Thyroid gland (tissue), 4 donors: ENCODE results near the gene SERPINA5. TPM values are rescaled to one million over a fixed set of nuclear protein-coding genes. Genes with fewer than 3 reads are reported as not detected.
"Not testable (repeated sequence)": the region's sequence is repeated elsewhere in the genome, so short reads cannot be mapped to it uniquely, and the experiment has no call there.

Experiments
- DNase-seq, 2 donors: peaks; one replicate each; pipeline ENCODE4 v3.0.0-alpha.2; 2019
- H3K27ac ChIP-seq, 3 donors: fragments of 200-600 bp; sonication (generic); 1 replicate in 2 of 3; 2 replicates in 1 of 3; pipeline ENCODE4 v1.5.1; 2016 to 2019; ENCODE audit warnings: mild to moderate bottlenecking in 1 of 3, moderate library complexity in 1 of 3
- H3K27me3 ChIP-seq: fragments of 200-600 bp; sonication (generic); one replicate; pipeline ENCODE4 v1.5.1; 2019
- H3K36me3 ChIP-seq, 2 donors: fragments of 200-600 bp; sonication (generic); one replicate each; pipeline ENCODE4 v1.5.1; 2016 to 2019
- H3K4me1 ChIP-seq, 2 donors: fragments of 200-600 bp; sonication (generic); one replicate each; pipeline ENCODE4 v1.5.1; 2017 to 2019
- H3K4me3 ChIP-seq, 3 donors: fragments of 200-600 bp; sonication (generic); replicated peaks in 1 of 3; 1 replicate in 2 of 3; 2 replicates in 1 of 3; pipeline ENCODE4 v1.5.1; 2016; ENCODE audit warnings: mild to moderate bottlenecking in 1 of 3
- H3K9me3 ChIP-seq: fragments of 200-600 bp; sonication (generic); one replicate; pipeline ENCODE4 v1.5.1; 2017
- CTCF ChIP-seq, 6 experiments: fragments of 200-600 bp in 3 of 6; fragments of 450-650 bp in 3 of 6; sonication (generic) in 3 of 6; IDR thresholded peaks; one replicate each; pipeline ENCODE4 v1.5.1; 2016 to 2019; ENCODE audit warnings: antibody characterized with exemption in 6 of 6, mild to moderate bottlenecking in 2 of 6, inconsistent platforms in 1 of 6, moderate library complexity in 1 of 6
- POLR2A ChIP-seq, 2 donors: fragments of 450-650 bp; IDR thresholded peaks; one replicate each; pipeline ENCODE4 v1.6.1; 2017; ENCODE audit warnings: antibody characterized with exemption in 2 of 2, mild to moderate bottlenecking in 2 of 2, moderate library complexity in 1 of 2
- WGBS, 2 donors: methylation state at CpG; one replicate each; pipeline ENCODE4 v1.1.5; 2017; 5-methylcytosine and 5-hydroxymethylcytosine counted together
- intact Hi-C: fragments of 100-400 bp; cut with DNase I; formaldehyde crosslinking; loops from one replicate; pipeline ENCODE4 v1.15.1; 2023
- total RNA-seq, 4 donors: library from RNA; depleted of rRNA; stranded (reverse); fragments of >200 nt; gene quantifications; one replicate each; pipeline ENCODE4 v1.2.3, GENCODE V29; 2016

The SERPINA5 gene
- total RNA-seq, 4 donors from 2014 or later = 1.3 to 6.6 (median 2.9) TPM

- Histone ChIP-seq H3K27me3 (no peaks in the 10 kb centered on the region), H3K36me3 (no peaks in the 10 kb centered on the region), H3K27ac (no peak overlapping the region), H3K4me1 (no peaks in the 10 kb centered on the region), H3K9me3 (no peaks in the 10 kb centered on the region), H3K4me3 (no peak overlapping the region)
- no peak for DNase-seq
- WGBS, 2 donors = 83 to 94% methylated on average over 6 to 7 of the region's 7 CpGs
- intact Hi-C loops = no loop called here
- TF ChIP-seq CTCF (IDR thresholded peaks at IDR 0.05) (no peak), POLR2A (IDR thresholded peaks at IDR 0.05) (no peak)
Observed at GRCh38 chr14:94631536-94632304, 50.5 kb downstream of the SERPINA5 start.

GRCh38 chr14:94632305-94632590 is 51.0 kb downstream of the SERPINA5 start:
- Histone ChIP-seq H3K36me3 (no peaks in the 10 kb centered on the region), H3K4me1 (no peaks in the 10 kb centered on the region), H3K27me3 (no peaks in the 10 kb centered on the region), H3K9me3 (no peaks in the 10 kb centered on the region), H3K27ac (no peak overlapping the region), H3K4me3 (no peak overlapping the region)
- DNase-seq = no peak
- 86 to 89% methylated on average over 2 to 4 of the region's 4 CpGs for WGBS, 2 donors
- TF ChIP-seq CTCF (IDR thresholded peaks at IDR 0.05) (no peak), POLR2A (IDR thresholded peaks at IDR 0.05) (no peak)
- intact Hi-C loops = no loop called here

- Histone ChIP-seq H3K9me3 (no peaks in the 10 kb centered on the region), H3K27ac (no peak overlapping the region), H3K4me1 (no peaks in the 10 kb centered on the region), H3K4me3 (no peak overlapping the region), H3K27me3 (no peaks in the 10 kb centered on the region), H3K36me3 (no peaks in the 10 kb centered on the region)
- intact Hi-C loops = no loop called here
- 62 to 65% methylated on average over 4 to 6 of the region's 6 CpGs for WGBS, 2 donors
- TF ChIP-seq CTCF (IDR thresholded peaks at IDR 0.05) (no peak), POLR2A (IDR thresholded peaks at IDR 0.05) (no peak)
- no peak for DNase-seq
Observed at GRCh38 chr14:94633121-94633520, 51.9 kb downstream of the SERPINA5 start.

GRCh38 chr14:94635154-94635553 is 53.9 kb downstream of the SERPINA5 start:
- H3K27ac ChIP-seq = no peak overlapping the region
- intact Hi-C loops = no loop called here
- WGBS, 2 donors = 20 to 31% methylated on average over 1 of the region's 1 CpG
- H3K4me3 ChIP-seq = no peak overlapping the region
- TF ChIP-seq POLR2A (IDR thresholded peaks at IDR 0.05) = no peak
- no peak for TF ChIP-seq CTCF (IDR thresholded peaks at IDR 0.05)
- no peaks in the 10 kb centered on the region for H3K36me3 ChIP-seq
- H3K4me1 ChIP-seq = no peaks in the 10 kb centered on the region
- no peaks in the 10 kb centered on the region for H3K27me3 ChIP-seq
- DNase-seq = no peak
- H3K9me3 ChIP-seq = no peaks in the 10 kb centered on the region

GRCh38 chr14:94636744-94637412 is 55.7 kb downstream of the SERPINA5 start:
- Histone ChIP-seq H3K36me3 (no peaks in the 10 kb centered on the region), H3K4me3 (no peak overlapping the region), H3K27me3 (no peaks in the 10 kb centered on the region), H3K4me1 (no peaks in the 10 kb centered on the region), H3K9me3 (no peaks in the 10 kb centered on the region), H3K27ac (no peak overlapping the region)
- 76 to 79% methylated on average over 2 of the region's 2 CpGs for WGBS, 2 donors
- TF ChIP-seq CTCF (IDR thresholded peaks at IDR 0.05) (no peak), POLR2A (IDR thresholded peaks at IDR 0.05) (no peak)
- intact Hi-C loops = no loop called here
- no peak for DNase-seq

GRCh38 chr14:94637814-94638213 is 56.6 kb downstream of the SERPINA5 start:
- H3K4me3 ChIP-seq, H3K27me3 ChIP-seq, DNase-seq, intact Hi-C loops, H3K4me1 ChIP-seq, H3K36me3 ChIP-seq, H3K9me3 ChIP-seq, H3K27ac ChIP-seq: not testable (repeated sequence)
- WGBS, 2 donors = 82 to 86% methylated on average over 7 to 8 of the region's 8 CpGs
